HG03095 (cell line): ENCODE results near the gene NUMB.
"Not testable (repeated sequence)": the region's sequence is repeated elsewhere in the genome, so short reads cannot be mapped to it uniquely, and the experiment has no call there.

Experiments
- ATAC-seq: cut with Tn5 transposase; IDR thresholded peaks from one replicate; pipeline ENCODE4 v1.9.1; 2021; ENCODE audit warnings: moderate library complexity; ENCODE audit not compliant: unreplicated experiment

NUMB gene

DNA sequence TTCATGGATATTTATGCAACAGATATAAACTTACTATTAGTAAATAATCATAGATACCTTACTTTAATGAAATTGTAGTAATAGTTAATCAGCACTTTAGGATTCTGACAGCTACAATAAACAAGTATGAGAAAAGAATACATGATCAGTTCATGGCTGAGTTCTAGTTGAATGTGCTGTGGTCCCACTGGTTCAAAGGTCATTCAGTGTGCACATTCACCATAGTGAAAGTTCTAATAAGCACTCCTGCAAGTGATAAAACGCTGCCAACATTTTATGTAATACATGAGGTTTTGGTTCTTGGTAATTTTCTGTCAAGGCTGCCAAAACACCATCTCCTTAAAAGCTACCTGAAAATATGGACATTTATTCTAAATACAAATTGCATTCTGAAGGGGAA lies 92.6 kb downstream of the NUMB start:
- no peak for ATAC-seq

DNA sequence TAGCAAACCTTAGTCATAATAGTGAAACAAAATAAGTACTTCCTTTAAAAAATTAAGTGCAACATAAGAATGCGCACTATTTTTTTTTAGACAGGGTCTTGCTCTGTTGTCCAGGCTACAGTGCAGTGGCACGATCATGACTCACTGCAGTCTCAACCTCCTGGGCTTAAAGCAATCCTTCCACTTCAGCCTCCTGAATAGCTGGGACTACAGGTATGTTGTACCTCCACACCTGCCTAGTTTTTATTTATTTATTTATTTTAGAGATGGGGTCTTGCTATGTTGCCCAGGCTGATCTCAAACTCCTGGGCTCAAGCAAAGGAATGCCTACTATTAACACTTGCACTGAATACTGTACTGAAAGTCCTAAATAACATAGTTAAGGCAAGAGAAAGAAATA lies 93.8 kb downstream of the NUMB start:
- ATAC-seq: no peak

DNA sequence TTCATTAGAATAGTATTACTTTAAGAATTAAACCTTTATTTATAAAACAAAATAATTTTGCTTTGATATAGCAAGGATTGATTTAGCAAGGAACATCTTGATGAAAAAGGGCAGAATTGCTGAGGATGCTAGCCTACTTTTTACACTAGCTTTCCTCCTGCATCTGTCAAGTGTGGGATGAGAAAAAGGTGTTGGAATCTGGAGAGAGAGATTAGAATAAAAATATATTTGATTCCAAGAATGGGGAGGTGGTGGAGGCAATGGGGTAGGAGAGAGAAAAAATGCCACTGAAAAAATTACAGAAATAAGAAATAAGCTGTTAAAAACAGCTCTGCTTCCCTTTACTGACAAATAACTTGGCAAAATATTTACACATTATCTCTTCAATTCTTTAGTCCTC lies 98.9 kb downstream of the NUMB start:
- no peak for ATAC-seq

DNA sequence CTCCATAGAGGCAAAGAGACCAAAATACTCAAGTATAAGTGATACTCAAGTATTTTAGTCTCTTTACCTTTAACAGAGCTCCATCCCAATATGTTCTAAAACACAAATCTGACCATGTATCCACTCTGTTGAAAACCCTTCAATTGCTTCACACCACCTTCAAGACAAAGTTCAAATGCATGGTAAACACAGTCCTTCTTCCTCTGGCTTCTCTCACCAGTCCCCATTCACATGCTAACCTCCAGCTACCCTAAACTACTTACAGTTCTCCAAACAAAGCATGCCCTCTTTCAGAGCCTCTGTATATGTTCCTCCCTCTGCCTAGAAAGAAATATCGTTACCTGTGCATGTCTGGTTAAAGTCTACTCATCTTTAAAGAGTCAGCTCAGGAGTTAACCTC lies 100.2 kb downstream of the NUMB start:
- ATAC-seq: no peak

DNA sequence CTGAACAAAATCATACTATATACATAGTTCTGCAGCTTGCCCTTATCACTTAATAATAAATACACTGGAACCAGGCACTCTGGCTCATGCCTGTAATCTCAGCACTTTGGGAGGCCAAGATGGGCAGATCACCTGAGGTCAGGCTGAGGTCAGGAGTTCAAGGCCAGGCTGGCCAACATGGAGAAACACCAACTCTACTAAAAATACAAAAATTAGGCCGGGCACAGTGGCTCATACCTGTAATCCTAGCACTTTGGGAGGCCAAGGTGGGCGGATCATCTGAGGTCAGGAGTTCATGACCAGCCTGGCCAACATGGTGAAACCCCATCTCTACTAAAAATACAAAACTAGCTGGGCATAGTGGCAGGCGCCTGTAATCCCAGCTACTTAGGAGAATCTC lies 109.3 kb downstream of the NUMB start:
- ATAC-seq: not testable (repeated sequence)

DNA sequence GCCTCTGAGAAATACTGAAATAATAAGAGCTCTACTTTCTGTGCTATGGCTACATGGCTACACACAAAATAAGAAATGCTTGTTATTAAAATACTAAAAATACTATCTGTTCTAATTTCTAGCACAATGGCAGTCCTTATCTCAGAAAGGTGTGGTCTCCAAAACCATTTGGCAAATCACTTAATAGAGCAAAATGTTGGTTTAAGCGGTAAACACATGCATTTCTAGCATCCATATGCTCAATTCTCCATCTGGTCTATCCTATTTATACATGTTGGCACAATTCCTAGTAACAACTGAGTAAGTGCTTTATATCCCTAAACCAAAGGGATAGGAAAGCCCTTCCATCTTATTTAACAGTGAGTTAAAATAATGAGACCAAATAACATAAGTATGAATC lies 114.0 kb downstream of the NUMB start:
- ATAC-seq: no peak

DNA sequence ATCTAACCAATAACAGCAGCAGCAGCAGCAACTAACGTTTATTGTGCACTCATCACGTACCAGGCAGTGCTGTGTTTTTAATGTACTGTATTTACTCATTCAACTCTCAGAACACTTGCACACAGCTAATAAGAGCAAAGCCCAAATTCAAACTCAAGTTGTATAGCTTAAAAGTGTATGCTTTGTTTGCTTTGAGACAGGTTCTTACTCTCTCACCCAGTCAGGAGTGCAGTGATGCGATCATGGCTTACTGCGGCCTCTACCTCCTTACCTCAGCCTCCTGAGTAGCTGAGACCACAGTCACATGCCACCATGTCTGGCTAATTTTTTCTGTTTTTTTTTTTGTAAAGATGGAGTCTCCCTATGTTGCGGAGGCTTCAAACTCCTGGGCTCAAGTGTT lies 115.7 kb downstream of the NUMB start:
- ATAC-seq: no peak

DNA sequence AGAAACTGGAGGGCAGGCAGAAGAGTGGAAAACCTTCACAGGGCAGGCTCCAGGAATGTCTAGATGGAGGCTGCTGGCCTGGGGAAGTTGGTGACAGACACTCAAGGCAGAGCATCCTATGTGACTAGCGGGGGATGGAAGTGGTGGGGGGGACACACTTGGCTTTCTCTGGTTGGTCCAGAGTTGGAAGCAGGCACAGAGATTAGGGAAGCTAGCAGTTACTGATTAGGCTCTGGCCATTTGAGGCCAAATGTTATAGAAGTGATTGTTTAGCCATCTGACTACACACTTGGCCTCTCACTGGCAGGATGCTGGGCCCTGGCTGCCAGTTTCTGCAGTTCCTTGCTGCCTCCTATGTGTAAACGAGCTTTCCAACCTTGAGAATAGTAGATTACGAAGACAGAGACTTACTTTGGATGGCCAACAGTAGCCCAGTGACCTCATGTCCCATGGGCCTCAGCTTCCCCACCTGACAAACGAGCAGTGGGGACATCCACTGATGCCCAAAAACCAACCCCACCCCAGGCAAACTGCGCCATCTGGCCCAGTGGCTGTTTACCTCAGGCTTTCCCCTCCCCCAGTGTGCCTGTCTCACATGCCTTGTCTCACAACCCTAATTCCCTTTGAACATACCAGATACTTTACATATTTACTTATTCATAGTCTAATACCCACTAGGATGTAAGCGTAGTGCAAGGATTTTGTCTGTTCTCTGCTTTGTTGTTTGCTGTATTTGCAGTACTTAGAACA lies 118.3 kb downstream of the NUMB start:
- ATAC-seq: no peak

DNA sequence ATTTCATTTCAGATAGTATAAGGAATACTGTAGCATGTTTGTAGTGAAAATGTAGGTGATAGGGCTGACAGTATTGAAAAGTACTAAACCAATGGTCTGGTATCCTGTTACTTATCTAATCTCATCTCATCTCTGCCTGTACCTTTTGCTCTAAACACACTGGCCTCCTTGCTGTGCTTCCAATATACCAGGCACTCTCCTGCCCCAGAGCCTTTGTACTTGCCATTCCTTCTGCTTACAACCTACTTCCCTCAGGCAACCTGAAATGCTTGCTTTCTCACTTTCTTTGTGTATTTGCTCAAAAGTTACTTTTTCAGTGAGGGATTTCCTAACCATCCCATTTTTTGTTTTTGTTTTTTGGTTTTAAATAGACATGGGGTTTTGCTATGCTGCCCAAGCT lies 119.1 kb downstream of the NUMB start:
- ATAC-seq: no peak

DNA sequence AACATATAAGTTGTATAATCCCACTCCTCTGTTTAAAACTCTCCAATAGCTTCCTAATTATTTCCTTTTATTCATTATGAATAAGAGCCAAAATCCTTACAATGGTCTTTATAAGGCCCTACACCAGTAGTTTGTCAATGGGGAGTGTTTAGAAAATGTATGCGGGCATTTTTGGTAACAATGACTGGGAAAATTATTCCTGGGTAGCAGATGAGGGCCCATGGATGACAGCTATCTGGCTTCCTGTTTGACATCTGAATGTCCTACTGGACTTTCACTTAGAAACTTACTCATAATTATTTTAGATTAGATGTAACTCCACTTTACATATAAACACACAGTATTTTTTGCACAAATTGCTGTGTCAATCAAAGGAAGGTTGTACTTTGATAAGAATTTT lies 119.8 kb downstream of the NUMB start:
- ATAC-seq: no peak

DNA sequence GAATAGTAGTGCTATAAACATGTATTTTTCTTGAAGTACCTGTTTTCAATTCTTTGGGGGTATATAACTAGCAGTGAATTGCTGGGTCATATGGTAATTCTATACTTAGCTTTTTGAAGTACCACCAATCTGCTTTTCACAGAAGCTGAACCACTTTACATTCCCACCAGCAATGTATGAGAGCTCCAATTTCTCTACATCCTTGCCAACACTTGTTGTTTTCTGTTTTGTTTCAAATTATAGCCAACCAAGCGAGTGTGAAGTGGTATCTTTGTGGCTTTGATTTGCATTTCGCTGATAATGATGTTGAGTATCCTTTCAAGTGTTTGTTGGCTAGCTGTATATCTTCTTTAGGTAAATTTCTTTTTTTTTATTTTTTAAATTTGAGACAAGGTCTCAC lies 125.3 kb downstream of the NUMB start:
- no peak for ATAC-seq

DNA sequence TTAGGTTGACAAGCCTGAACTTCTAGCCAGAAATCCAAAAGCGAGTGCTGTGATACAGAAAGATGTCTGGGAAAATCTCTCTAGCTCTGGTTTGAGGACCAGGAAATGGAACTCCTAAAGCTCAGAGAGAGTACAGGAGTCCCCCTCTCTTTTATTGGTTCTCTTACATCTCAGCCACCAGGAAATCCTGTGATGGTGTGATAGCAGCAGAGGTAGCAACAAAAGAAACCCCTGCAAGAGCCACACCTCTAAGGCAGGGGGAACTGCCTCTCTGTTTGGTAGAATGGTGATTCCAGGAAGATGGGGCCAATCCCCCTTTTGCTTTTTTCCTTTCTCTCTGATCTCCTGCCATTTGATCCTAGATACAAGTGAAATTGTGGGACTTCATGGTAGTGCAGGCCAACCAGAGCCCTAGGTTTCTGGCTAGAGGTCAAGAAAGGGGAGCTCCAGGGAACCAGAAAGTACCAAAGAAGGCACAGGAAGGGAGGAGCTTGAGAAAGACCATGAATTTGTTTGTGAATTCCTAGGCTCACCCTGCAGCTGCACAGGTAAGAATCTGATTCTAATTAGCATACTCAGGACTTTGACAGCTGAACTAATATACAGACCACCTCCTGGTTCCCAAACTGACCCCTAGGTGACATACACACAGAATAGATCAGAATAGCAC lies 132.6 kb downstream of the NUMB start:
- ATAC-seq: no peak

DNA sequence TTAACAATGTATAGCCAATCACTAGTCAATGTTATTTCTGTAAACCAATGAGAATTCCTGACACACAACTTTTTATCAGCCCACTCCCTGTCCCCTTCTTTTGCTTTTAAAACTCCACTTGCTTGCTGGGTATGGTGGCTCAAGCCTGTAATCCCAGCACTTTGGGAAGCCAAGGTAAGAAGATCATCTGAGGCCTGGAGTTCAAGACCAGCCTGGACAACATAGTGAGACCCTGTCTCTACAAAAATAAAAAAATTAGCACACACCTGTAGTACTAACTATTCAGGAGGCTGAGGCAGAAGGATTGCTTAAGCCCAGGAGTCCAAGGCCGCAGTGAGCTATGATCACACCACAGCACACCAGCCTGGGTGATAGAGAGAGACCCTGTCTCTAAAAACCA lies 133.3 kb downstream of the NUMB start:
- no peak for ATAC-seq

DNA sequence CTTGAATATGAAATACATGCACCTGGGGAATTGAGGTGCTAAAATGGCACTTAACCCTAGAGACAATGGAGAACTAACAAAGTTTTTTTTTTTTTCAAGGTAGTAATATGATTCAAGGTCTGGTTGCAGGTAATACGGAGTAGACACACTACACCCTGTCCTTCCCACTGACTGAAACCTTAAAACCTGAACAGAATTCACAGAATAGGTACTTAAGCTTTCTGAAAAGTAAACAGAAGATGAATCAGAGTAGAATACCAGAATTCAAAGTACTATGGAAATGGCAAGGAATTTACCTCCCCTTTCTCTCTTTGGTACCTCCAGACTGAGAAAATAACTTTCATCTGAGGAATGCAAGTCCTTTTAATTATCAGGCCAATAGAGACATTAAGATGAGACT lies 133.8 kb downstream of the NUMB start:
- ATAC-seq: no peak

DNA sequence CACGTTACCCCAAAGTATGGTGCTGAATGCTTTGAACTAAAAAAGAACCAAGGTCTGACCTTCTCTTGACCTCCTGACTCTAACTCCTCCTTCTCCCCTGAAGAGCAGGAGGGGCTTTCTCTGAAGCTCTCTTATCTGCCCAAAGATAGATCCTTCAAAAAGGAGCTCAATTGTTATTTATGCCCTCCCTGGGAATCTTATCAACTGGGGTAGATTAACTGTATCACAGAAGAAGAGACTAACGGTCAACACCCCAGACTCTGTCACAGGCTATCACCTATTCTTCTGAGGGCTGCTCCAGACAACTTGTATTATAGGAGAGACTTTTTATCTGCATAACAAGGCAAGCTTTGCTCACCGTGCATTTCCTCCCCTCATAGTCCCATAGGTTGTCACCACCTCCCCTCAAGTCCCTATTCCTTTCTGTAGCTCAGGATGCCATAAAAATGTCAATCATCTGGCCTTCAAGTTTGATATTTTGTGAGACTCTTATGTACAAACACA lies 134.4 kb downstream of the NUMB start:
- ATAC-seq: no peak

DNA sequence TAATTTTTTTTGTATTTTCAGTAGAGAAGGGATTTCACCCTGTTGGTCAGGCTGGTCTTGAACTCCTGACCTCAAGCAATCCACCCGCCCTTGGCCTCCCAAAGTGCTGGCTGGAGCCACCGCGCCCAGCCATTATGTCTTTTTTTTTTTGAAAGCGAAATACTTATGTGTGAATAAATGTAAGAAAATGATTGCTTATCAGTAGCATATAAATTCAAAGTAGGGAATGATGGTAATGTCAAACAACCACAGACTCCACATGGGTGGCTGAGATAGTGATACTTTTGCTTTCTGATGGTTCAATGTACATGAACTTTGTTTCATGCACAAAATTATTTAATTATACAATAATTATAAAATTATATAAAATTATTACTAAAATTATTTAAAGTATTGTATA lies 145.2 kb downstream of the NUMB start:
- ATAC-seq: no peak

DNA sequence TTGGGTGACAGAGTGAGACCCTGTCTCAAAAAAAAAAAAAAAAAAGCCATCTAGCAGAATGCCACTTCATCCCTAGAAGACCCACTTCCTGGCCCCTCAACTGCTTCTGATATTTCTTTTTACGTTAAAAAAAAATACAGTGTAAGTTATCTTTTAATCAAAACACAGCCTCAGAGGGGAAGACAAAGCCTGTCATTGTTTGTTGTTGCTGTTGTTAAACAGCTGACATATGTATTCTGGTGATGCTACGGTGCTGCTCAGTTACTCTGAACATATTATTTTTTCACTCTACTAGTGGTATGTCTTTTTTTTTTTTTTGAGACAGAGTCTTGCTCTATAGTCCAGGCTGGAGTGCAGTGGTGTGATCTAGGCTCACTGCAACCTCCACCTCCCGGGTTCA lies 145.7 kb downstream of the NUMB start:
- ATAC-seq: no peak

DNA sequence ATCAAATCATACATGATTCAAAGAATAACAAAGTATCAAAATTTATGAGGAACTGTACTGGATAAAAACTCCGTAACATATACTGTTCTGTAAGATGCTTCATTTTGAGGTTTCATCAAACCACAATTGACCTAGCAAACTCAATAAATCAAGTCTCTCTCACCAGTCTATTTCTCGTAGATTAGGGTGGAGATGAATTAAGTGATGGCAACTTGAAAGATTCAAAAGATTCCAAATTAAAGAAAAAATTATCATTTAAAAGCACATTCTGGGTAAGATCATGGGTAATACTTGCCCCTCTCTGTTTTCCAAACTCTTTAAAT lies 146.7 kb downstream of the NUMB start:
- ATAC-seq: no peak

DNA sequence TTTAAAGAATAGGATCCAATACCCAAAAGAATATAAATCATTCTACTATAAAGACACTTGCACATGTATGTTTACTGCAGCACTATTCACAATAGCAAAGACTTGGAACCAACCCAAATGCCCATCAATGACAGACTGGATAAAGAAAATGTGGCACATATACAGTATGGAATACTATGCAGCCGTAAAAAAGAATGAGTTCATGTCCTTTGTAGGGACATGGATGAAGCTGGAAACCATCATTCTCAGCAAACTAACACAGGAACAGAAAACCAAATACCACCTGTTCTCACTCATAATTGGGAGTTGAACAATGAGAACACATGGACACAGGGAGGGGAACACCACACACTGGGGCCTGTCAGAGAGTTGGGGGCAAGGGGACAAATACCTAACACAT lies 149.1 kb downstream of the NUMB start:
- not testable (repeated sequence) for ATAC-seq

DNA sequence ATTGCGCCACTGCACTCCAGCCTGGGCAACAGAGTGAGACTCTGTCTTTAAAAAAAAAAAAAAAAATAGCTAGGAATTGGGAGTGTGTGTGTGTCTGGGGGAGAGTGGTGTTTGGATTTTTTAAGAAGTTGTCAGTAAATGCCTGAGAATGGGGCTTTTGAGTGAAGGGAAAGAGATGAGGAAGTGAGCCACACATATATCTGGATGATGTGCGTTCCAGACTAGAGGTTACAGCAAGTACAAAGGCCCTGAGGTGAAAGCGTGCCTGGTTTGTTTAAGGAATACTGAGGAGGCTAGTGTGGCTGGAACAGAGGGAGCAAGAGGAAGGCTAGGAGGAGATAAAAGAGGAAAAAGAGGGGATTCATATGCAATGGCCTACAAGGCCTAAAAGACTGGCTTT lies 151.1 kb downstream of the NUMB start:
- no peak for ATAC-seq

DNA sequence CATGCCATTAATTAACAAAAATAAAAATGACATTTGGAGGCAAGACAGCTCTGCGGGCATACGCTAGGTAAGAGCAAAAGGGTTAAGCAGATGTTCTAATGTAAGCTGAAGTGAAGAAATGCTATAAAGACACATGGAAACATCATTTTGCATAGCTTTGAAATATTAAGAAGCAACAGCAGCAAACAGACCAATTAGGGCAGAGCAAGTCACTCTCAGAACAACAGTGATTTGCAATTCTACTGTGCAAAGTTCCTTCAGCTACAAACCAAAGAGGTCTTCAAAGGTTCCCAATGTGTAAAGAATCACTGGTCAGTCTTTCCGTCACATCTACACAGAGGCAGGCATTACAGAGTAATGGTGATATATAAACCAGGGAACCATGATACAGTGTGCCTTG lies 152.8 kb downstream of the NUMB start:
- no peak for ATAC-seq

DNA sequence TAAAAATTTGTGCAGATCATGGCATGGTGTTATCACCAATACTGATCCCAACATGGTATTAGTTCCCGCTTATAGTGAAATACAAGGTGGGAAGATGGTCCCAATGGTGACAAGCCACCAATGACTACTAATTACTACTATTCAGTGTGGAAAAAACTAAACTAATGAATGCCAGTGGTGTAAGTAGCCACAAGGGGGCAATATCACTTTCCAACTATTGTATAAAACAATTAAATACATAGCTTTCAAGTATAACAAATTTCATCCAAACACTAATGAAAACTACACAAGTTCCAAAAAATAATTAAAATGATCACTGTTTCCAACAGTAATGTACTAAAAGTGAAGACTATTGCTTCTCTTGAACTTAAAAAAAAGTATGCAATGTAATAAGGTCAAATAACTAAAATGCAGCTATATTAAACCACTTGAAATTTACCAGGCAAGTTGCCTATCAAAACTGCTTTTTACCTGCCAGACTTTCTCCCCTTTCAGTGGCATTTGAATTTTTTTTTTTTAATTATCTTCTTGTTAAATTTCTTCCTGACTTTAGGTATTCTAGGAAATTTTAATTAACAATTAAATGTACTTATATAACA lies 163.0 kb downstream of the NUMB start:
- ATAC-seq: no peak
